Liver (tissue), 9 donors: Measurements from ENCODE around the gene S100PBP. TPM values are rescaled to one million over a fixed set of nuclear protein-coding genes. Genes with fewer than 3 reads are reported as not detected.

Experiments used
- DNase-seq: peaks from one replicate; pipeline ENCODE4 v3.0.0-alpha.2; 2017; ENCODE audit warnings: low spot score
- H3K27ac ChIP-seq, 2 donors: one replicate each; pipeline ENCODE4 v1.7.0; 2013; ENCODE audit warnings: inconsistent platforms in 2 of 2, low read length in 2 of 2, control low read depth in 1 of 2, low read depth in 1 of 2, mild to moderate bottlenecking in 1 of 2
- H3K27me3 ChIP-seq, 4 donors: one replicate each; pipeline versions ENCODE4 v1.6.1 to v1.7.0; 2013; ENCODE audit warnings: low read length in 3 of 4, inconsistent platforms in 1 of 4, mild to moderate bottlenecking in 1 of 4, moderate library complexity in 1 of 4; ENCODE audit not compliant: control insufficient read depth in 4 of 4, insufficient read depth in 4 of 4
- H3K36me3 ChIP-seq, 4 donors: one replicate each; pipeline versions ENCODE4 v1.6.1 to v1.7.0; 2013; ENCODE audit warnings: low read length in 3 of 4, mild to moderate bottlenecking in 3 of 4, low read depth in 1 of 4, moderate library complexity in 1 of 4; ENCODE audit not compliant: control insufficient read depth in 4 of 4, insufficient read depth in 3 of 4
- H3K4me1 ChIP-seq, 4 donors: one replicate each; pipeline versions ENCODE4 v1.6.1 to v1.7.0; 2013; ENCODE audit warnings: low read length in 3 of 4, mild to moderate bottlenecking in 3 of 4, moderate library complexity in 1 of 4; ENCODE audit not compliant: control insufficient read depth in 4 of 4, insufficient read depth in 4 of 4
- H3K4me3 ChIP-seq, 3 donors: one replicate each; pipeline versions ENCODE4 v1.6.1 to v1.7.0; 2013; ENCODE audit warnings: low read length in 3 of 3, control low read depth in 1 of 3, low read depth in 1 of 3, mild to moderate bottlenecking in 1 of 3
- H3K9ac ChIP-seq, 2 donors: one replicate each; pipeline ENCODE4 v1.7.0; 2013; ENCODE audit warnings: low read length in 2 of 2, mild to moderate bottlenecking in 2 of 2, moderate library complexity in 2 of 2, control low read depth in 1 of 2, low read depth in 1 of 2
- H3K9me3 ChIP-seq, 4 donors: one replicate each; pipeline versions ENCODE4 v1.6.1 to v1.7.0; 2013; ENCODE audit warnings: low read length in 3 of 4; ENCODE audit not compliant: control insufficient read depth in 4 of 4
- EGR1 ChIP-seq, 2 donors: IDR thresholded peaks; 2 replicates each; pipeline ENCODE4 v1.6.1; 2016 to 2018; ENCODE audit warnings: antibody characterized with exemption in 2 of 2, low read depth in 2 of 2
- FOXA2 ChIP-seq: IDR thresholded peaks from 2 replicates; pipeline ENCODE4 v1.6.1; 2016; ENCODE audit warnings: antibody characterized with exemption
- GABPA ChIP-seq, 2 donors: IDR thresholded peaks in 1 of 2; conservative IDR thresholded peaks in 1 of 2; 2 replicates each; pipeline ENCODE4 v1.6.1; 2016; ENCODE audit warnings: antibody characterized with exemption in 2 of 2, mild to moderate bottlenecking in 1 of 2, moderate library complexity in 1 of 2
- HNF4G ChIP-seq: IDR thresholded peaks from 2 replicates; pipeline ENCODE4 v1.6.1; 2016; ENCODE audit warnings: antibody characterized with exemption
- MAX ChIP-seq: IDR thresholded peaks from 2 replicates; pipeline ENCODE4 v1.6.1; 2016; ENCODE audit warnings: antibody characterized with exemption
- NR2F2 ChIP-seq: IDR thresholded peaks from 2 replicates; pipeline ENCODE4 v1.6.1; 2016; ENCODE audit warnings: antibody characterized with exemption
- RAD21 ChIP-seq, 2 donors: IDR thresholded peaks; 2 replicates each; pipeline ENCODE4 v1.6.1; 2016; ENCODE audit warnings: antibody characterized with exemption in 2 of 2, mild to moderate bottlenecking in 2 of 2
- REST ChIP-seq: IDR thresholded peaks from 2 replicates; pipeline ENCODE4 v1.6.1; 2016; ENCODE audit warnings: antibody characterized with exemption, mild to moderate bottlenecking
- RXRA ChIP-seq, 2 donors: IDR thresholded peaks; 2 replicates each; pipeline ENCODE4 v1.6.1; 2017 to 2018; ENCODE audit warnings: antibody characterized with exemption in 2 of 2, mild to moderate bottlenecking in 1 of 2
- SP1 ChIP-seq: IDR thresholded peaks from 2 replicates; pipeline ENCODE4 v1.6.1; 2018; ENCODE audit warnings: antibody characterized with exemption, mild to moderate bottlenecking
- TAF1 ChIP-seq: conservative IDR thresholded peaks from 2 replicates; pipeline ENCODE4 v1.6.1; 2016; ENCODE audit warnings: antibody characterized with exemption, mild to moderate bottlenecking
- YY1 ChIP-seq: IDR thresholded peaks from 2 replicates; pipeline ENCODE4 v1.6.1; 2016; ENCODE audit warnings: antibody characterized with exemption, mild to moderate bottlenecking
- WGBS: extraction: QIAGEN DNeasy Blood & Tissue Kit; methylation state at CpG from one replicate; pipeline ENCODE4 v1.1.7; 2013; 5-methylcytosine and 5-hydroxymethylcytosine counted together
- polyA plus RNA-seq, 2 donors: library from polyadenylated mRNA; stranded (reverse) in 1 of 2; unstranded in 1 of 2; fragments of 200-250 nt in 1 of 2; fragments of >200 nt in 1 of 2; fragmentation: Nextera tagmentation in 1 of 2; extraction: Ambion mirVana in 1 of 2; gene quantifications; one replicate each; pipeline versions ENCODE4 v1.2.1 to v1.2.3, GENCODE V29; 2013 to 2015
- total RNA-seq, 2 donors: library from RNA; depleted of rRNA; stranded (reverse); fragments of >200 nt; gene quantifications; one replicate each; pipeline ENCODE4 v1.2.3, GENCODE V29; 2014
- TF ChIP-seq, protein P1 (sequence below): fragments of 150-350 bp; IDR thresholded peaks from 2 replicates; pipeline ENCODE4 v1.5.1; 2017; ENCODE audit warnings: improper control_type of control experiment, low read depth, low read length; ENCODE audit not compliant: missing input control
- TF ChIP-seq, protein P2 (sequence below): IDR thresholded peaks from 2 replicates; pipeline ENCODE4 v1.6.1; 2016; ENCODE audit warnings: antibody characterized with exemption
- donor health status: healthy.
- donor health status: healthy.
- donor health status: healthy.
- donor health status: healthy.
- donor health status: healthy.

The S100PBP gene
- total and polyA plus RNA-seq, 4 donors: 1.9 to 24.8 (median 11.1) TPM

GRCh38 chr1:32893198-32894018 lies 76.0 kb downstream of the S100PBP start:
- 13% methylated on average over 58 of the region's 58 CpGs for WGBS
- Histone ChIP-seq H3K36me3 (no peaks in the 10 kb centered on the region), H3K9me3 (no peaks in the 10 kb centered on the region), H3K4me3 (peak overlapping the region in 1 of 3 donors; percentile 35), H3K9ac (no peak overlapping the region), H3K27me3 (no peaks in the 10 kb centered on the region), H3K27ac (no peak overlapping the region), H3K4me1 (peaks cover 0 to 11% (median 5%) of the 10 kb centered on the region in 4 donors)
- no peak for DNase-seq
- TF ChIP-seq, protein P1, sequence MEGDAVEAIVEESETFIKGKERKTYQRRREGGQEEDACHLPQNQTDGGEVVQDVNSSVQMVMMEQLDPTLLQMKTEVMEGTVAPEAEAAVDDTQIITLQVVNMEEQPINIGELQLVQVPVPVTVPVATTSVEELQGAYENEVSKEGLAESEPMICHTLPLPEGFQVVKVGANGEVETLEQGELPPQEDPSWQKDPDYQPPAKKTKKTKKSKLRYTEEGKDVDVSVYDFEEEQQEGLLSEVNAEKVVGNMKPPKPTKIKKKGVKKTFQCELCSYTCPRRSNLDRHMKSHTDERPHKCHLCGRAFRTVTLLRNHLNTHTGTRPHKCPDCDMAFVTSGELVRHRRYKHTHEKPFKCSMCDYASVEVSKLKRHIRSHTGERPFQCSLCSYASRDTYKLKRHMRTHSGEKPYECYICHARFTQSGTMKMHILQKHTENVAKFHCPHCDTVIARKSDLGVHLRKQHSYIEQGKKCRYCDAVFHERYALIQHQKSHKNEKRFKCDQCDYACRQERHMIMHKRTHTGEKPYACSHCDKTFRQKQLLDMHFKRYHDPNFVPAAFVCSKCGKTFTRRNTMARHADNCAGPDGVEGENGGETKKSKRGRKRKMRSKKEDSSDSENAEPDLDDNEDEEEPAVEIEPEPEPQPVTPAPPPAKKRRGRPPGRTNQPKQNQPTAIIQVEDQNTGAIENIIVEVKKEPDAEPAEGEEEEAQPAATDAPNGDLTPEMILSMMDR: no peak
- no peak for TF ChIP-seq HNF4G
- no peak for TF ChIP-seq RAD21 (IDR thresholded peaks at IDR 0.05)
- no peak for TF ChIP-seq SP1

GRCh38 chr1:32894019-32894600 lies 76.7 kb downstream of the S100PBP start:
- Histone ChIP-seq H3K9ac (no peak overlapping the region), H3K27ac (no peak overlapping the region), H3K4me3 (no peak overlapping the region), H3K36me3 (no peaks in the 10 kb centered on the region), H3K9me3 (no peaks in the 10 kb centered on the region), H3K27me3 (no peaks in the 10 kb centered on the region), H3K4me1 (peaks cover 0 to 11% (median 5%) of the 10 kb centered on the region in 4 donors)
- DNase-seq: no peak
- TF ChIP-seq MAX (no peak), FOXA2 (no peak), TAF1 (no peak), SP1 (no peak), RXRA (IDR thresholded peaks at IDR 0.05) (no peak), NR2F2 (no peak), HNF4G (no peak), EGR1 (IDR thresholded peaks at IDR 0.05; ENCODE audit: low read depth in 2 of 2) (no peak), REST (no peak), GABPA (IDR thresholded peaks at IDR 0.05 in 1 of 2, conservative IDR thresholded peaks at IDR 0.05 in 1 of 2) (no peak), YY1 (no peak)
- TF ChIP-seq, protein P1: no peak
- TF ChIP-seq, protein P2, sequence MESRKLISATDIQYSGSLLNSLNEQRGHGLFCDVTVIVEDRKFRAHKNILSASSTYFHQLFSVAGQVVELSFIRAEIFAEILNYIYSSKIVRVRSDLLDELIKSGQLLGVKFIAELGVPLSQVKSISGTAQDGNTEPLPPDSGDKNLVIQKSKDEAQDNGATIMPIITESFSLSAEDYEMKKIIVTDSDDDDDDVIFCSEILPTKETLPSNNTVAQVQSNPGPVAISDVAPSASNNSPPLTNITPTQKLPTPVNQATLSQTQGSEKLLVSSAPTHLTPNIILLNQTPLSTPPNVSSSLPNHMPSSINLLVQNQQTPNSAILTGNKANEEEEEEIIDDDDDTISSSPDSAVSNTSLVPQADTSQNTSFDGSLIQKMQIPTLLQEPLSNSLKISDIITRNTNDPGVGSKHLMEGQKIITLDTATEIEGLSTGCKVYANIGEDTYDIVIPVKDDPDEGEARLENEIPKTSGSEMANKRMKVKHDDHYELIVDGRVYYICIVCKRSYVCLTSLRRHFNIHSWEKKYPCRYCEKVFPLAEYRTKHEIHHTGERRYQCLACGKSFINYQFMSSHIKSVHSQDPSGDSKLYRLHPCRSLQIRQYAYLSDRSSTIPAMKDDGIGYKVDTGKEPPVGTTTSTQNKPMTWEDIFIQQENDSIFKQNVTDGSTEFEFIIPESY: no peak
- WGBS: 80% methylated on average over 8 of the region's 8 CpGs
